ENCODE results near the gene PPM1H. TPM values are rescaled to one million over a fixed set of nuclear protein-coding genes. Genes with fewer than 3 reads are reported as not detected.

PPM1H gene
- polyA plus RNA-seq, 1 of the 3 experiments (the other 2 are of a cell fraction): 0.13 TPM

- no peak for TF ChIP-seq GABPA (IDR thresholded peaks at IDR 0.05; ENCODE audit: low read depth)
- no peak for TF ChIP-seq CTCF (IDR thresholded peaks at IDR 0.05)
- TF ChIP-seq USF2 (IDR thresholded peaks at IDR 0.05; ENCODE audit: borderline replicate concordance, low read depth, low read length): no peak
- TF ChIP-seq IRF3 (IDR thresholded peaks at IDR 0.05; ENCODE audit: low read depth, low read length): no peak
- no peak for TF ChIP-seq EP300 (IDR thresholded peaks at IDR 0.05; ENCODE audit: borderline replicate concordance in 1 of 2, low read depth in 1 of 2, low read length in 1 of 2)
- no peak for TF ChIP-seq GATA2 (CRISPR knock-in tag; IDR thresholded peaks at IDR 0.05)
- no peak for TF ChIP-seq MXI1 (IDR thresholded peaks at IDR 0.05; ENCODE audit: low read depth, low read length)
- TF ChIP-seq SIN3A (IDR thresholded peaks at IDR 0.05; ENCODE audit: borderline replicate concordance, low read depth, low read length): no peak
These were observed 133.2 kb downstream of the PPM1H start (continued) for GRCh38 chr12:62801796-62802195.

- Histone ChIP-seq H3K9ac (no peak overlapping the region), H3K4me1 (ENCODE audit: control insufficient read depth in 1 of 2, insufficient read depth in 2 of 2, low read depth in 1 of 2, low read length in 1 of 2) (peaks cover 0 to 3% of the 10 kb centered on the region in 2 experiments; a peak in 1 of 4 replicates), H3F3A (replicated peaks; ENCODE audit: insufficient read depth) (no peaks in the 10 kb centered on the region), H3K27ac (ENCODE audit: low read depth in 2 of 2, low read length in 1 of 2) (no peak overlapping the region), H2AFZ (ENCODE audit: low read depth) (no peak overlapping the region), H4K20me1 (ENCODE audit: insufficient read depth) (no peaks in the 10 kb centered on the region), H3K4me2 (no peak overlapping the region), H3K9me3 (no peaks in the 10 kb centered on the region), H3K27me3 (ENCODE audit: insufficient read depth) (no peaks in the 10 kb centered on the region), H3K4me3 (ENCODE audit: low read depth in 2 of 2, low read length in 1 of 2) (no peak overlapping the region), H3K9me2 (no peaks in the 10 kb centered on the region), H3K36me3 (replicated peaks in 1 of 2; ENCODE audit: control insufficient read depth in 1 of 2, insufficient read depth in 2 of 2, low read length in 1 of 2) (no peaks in the 10 kb centered on the region), H3K79me2 (ENCODE audit: insufficient read depth) (no peaks in the 10 kb centered on the region)
- 73% methylated on average over 13 of the region's 13 CpGs for WGBS (ENCODE audit: low lambda C conversion rate)
- CTCF ChIA-PET: interaction anchor here (0.6 to 8.8 kb wide), 7 partner anchors 12 to 365 kb away, joined by 3 to 200 read pairs (median 42); no protein-coding TSS in a partner anchor
- DNase-seq: peak; percentile 33
- TF ChIP-seq MXI1 (IDR thresholded peaks at IDR 0.05; ENCODE audit: low read depth, low read length) (no peak), REST (IDR thresholded peaks at IDR 0.05; ENCODE audit: low read depth, low read length) (no peak), EP300 (IDR thresholded peaks at IDR 0.05; ENCODE audit: borderline replicate concordance in 1 of 2, low read depth in 1 of 2, low read length in 1 of 2) (no peak), CHD2 (IDR thresholded peaks at IDR 0.05; ENCODE audit: low read length, partially characterized antibody) (no peak), NRF1 (IDR thresholded peaks at IDR 0.05; ENCODE audit: low read depth, low read length) (no peak), YY1 (IDR thresholded peaks at IDR 0.05; ENCODE audit: low read depth) (no peak), IRF3 (IDR thresholded peaks at IDR 0.05; ENCODE audit: low read depth, low read length) (no peak)
- POLR2A ChIA-PET: no interaction called here
These were observed 134.1 kb downstream of the PPM1H start for GRCh38 chr12:62800707-62801400.
